Liver (tissue), 9 donors: ENCODE results near the gene MCF2L. TPM values are rescaled to one million over a fixed set of nuclear protein-coding genes. Genes with fewer than 3 reads are reported as not detected.

ENCODE experiments used
- DNase-seq: peaks from one replicate; pipeline ENCODE4 v3.0.0-alpha.2; 2017; ENCODE audit warnings: low spot score
- H3K27ac ChIP-seq, 2 donors: one replicate each; pipeline ENCODE4 v1.7.0; 2013; ENCODE audit warnings: inconsistent platforms in 2 of 2, low read length in 2 of 2, control low read depth in 1 of 2, low read depth in 1 of 2, mild to moderate bottlenecking in 1 of 2
- H3K27me3 ChIP-seq, 4 donors: one replicate each; pipeline versions ENCODE4 v1.6.1 to v1.7.0; 2013; ENCODE audit warnings: low read length in 3 of 4, inconsistent platforms in 1 of 4, mild to moderate bottlenecking in 1 of 4, moderate library complexity in 1 of 4; ENCODE audit not compliant: control insufficient read depth in 4 of 4, insufficient read depth in 4 of 4
- H3K36me3 ChIP-seq, 4 donors: one replicate each; pipeline versions ENCODE4 v1.6.1 to v1.7.0; 2013; ENCODE audit warnings: low read length in 3 of 4, mild to moderate bottlenecking in 3 of 4, low read depth in 1 of 4, moderate library complexity in 1 of 4; ENCODE audit not compliant: control insufficient read depth in 4 of 4, insufficient read depth in 3 of 4
- H3K4me1 ChIP-seq, 4 donors: one replicate each; pipeline versions ENCODE4 v1.6.1 to v1.7.0; 2013; ENCODE audit warnings: low read length in 3 of 4, mild to moderate bottlenecking in 3 of 4, moderate library complexity in 1 of 4; ENCODE audit not compliant: control insufficient read depth in 4 of 4, insufficient read depth in 4 of 4
- H3K4me3 ChIP-seq, 3 donors: one replicate each; pipeline versions ENCODE4 v1.6.1 to v1.7.0; 2013; ENCODE audit warnings: low read length in 3 of 3, control low read depth in 1 of 3, low read depth in 1 of 3, mild to moderate bottlenecking in 1 of 3
- H3K9ac ChIP-seq, 2 donors: one replicate each; pipeline ENCODE4 v1.7.0; 2013; ENCODE audit warnings: low read length in 2 of 2, mild to moderate bottlenecking in 2 of 2, moderate library complexity in 2 of 2, control low read depth in 1 of 2, low read depth in 1 of 2
- H3K9me3 ChIP-seq, 4 donors: one replicate each; pipeline versions ENCODE4 v1.6.1 to v1.7.0; 2013; ENCODE audit warnings: low read length in 3 of 4; ENCODE audit not compliant: control insufficient read depth in 4 of 4
- CTCF ChIP-seq: fragments of 150-350 bp; IDR thresholded peaks from 2 replicates; pipeline ENCODE4 v1.5.1; 2017; ENCODE audit warnings: improper control_type of control experiment, low read depth, low read length; ENCODE audit not compliant: missing input control
- EGR1 ChIP-seq, 2 donors: IDR thresholded peaks; 2 replicates each; pipeline ENCODE4 v1.6.1; 2016 to 2018; ENCODE audit warnings: antibody characterized with exemption in 2 of 2, low read depth in 2 of 2
- FOXA1 ChIP-seq: IDR thresholded peaks from 2 replicates; pipeline ENCODE4 v1.6.1; 2016; ENCODE audit warnings: antibody characterized with exemption
- FOXA2 ChIP-seq: IDR thresholded peaks from 2 replicates; pipeline ENCODE4 v1.6.1; 2016; ENCODE audit warnings: antibody characterized with exemption
- GABPA ChIP-seq, 2 donors: IDR thresholded peaks in 1 of 2; conservative IDR thresholded peaks in 1 of 2; 2 replicates each; pipeline ENCODE4 v1.6.1; 2016; ENCODE audit warnings: antibody characterized with exemption in 2 of 2, mild to moderate bottlenecking in 1 of 2, moderate library complexity in 1 of 2
- HNF4A ChIP-seq, 2 donors: conservative IDR thresholded peaks; 2 replicates each; pipeline ENCODE4 v1.6.1; 2016; ENCODE audit warnings: antibody characterized with exemption in 2 of 2, mild to moderate bottlenecking in 2 of 2
- HNF4G ChIP-seq: IDR thresholded peaks from 2 replicates; pipeline ENCODE4 v1.6.1; 2016; ENCODE audit warnings: antibody characterized with exemption
- JUND ChIP-seq, 2 donors: IDR thresholded peaks; 2 replicates each; pipeline ENCODE4 v1.6.1; 2016; ENCODE audit warnings: antibody characterized with exemption in 2 of 2
- MAX ChIP-seq: IDR thresholded peaks from 2 replicates; pipeline ENCODE4 v1.6.1; 2016; ENCODE audit warnings: antibody characterized with exemption
- NR2F2 ChIP-seq: IDR thresholded peaks from 2 replicates; pipeline ENCODE4 v1.6.1; 2016; ENCODE audit warnings: antibody characterized with exemption
- RAD21 ChIP-seq, 2 donors: IDR thresholded peaks; 2 replicates each; pipeline ENCODE4 v1.6.1; 2016; ENCODE audit warnings: antibody characterized with exemption in 2 of 2, mild to moderate bottlenecking in 2 of 2
- REST ChIP-seq: IDR thresholded peaks from 2 replicates; pipeline ENCODE4 v1.6.1; 2016; ENCODE audit warnings: antibody characterized with exemption, mild to moderate bottlenecking
- RXRA ChIP-seq, 2 donors: IDR thresholded peaks; 2 replicates each; pipeline ENCODE4 v1.6.1; 2017 to 2018; ENCODE audit warnings: antibody characterized with exemption in 2 of 2, mild to moderate bottlenecking in 1 of 2
- SP1 ChIP-seq: IDR thresholded peaks from 2 replicates; pipeline ENCODE4 v1.6.1; 2018; ENCODE audit warnings: antibody characterized with exemption, mild to moderate bottlenecking
- YY1 ChIP-seq: IDR thresholded peaks from 2 replicates; pipeline ENCODE4 v1.6.1; 2016; ENCODE audit warnings: antibody characterized with exemption, mild to moderate bottlenecking
- ZBTB33 ChIP-seq: IDR thresholded peaks from 2 replicates; pipeline ENCODE4 v1.6.1; 2016; ENCODE audit warnings: antibody characterized with exemption
- WGBS: extraction: QIAGEN DNeasy Blood & Tissue Kit; methylation state at CpG from one replicate; pipeline ENCODE4 v1.1.7; 2013; 5-methylcytosine and 5-hydroxymethylcytosine counted together
- polyA plus RNA-seq, 2 donors: library from polyadenylated mRNA; stranded (reverse) in 1 of 2; unstranded in 1 of 2; fragments of 200-250 nt in 1 of 2; fragments of >200 nt in 1 of 2; fragmentation: Nextera tagmentation in 1 of 2; extraction: Ambion mirVana in 1 of 2; gene quantifications; one replicate each; pipeline versions ENCODE4 v1.2.1 to v1.2.3, GENCODE V29; 2013 to 2015
- total RNA-seq, 2 donors: library from RNA; depleted of rRNA; stranded (reverse); fragments of >200 nt; gene quantifications; one replicate each; pipeline ENCODE4 v1.2.3, GENCODE V29; 2014
- donor health status: healthy.
- donor health status: healthy.
- donor health status: healthy.
- donor health status: healthy.
- donor health status: healthy.

Gene MCF2L
- total and polyA plus RNA-seq, 4 donors, result 2.9 to 12.8 (median 7.1) TPM

GRCh38 chr13:112955956-112956355 lies 13.1 kb upstream of the MCF2L start (continued):
- no peak for TF ChIP-seq REST
- TF ChIP-seq GABPA (IDR thresholded peaks at IDR 0.05 in 1 of 2, conservative IDR thresholded peaks at IDR 0.05 in 1 of 2), result no peak
- TF ChIP-seq RAD21 (IDR thresholded peaks at IDR 0.05), result no peak
- no peak for TF ChIP-seq EGR1 (IDR thresholded peaks at IDR 0.05; ENCODE audit: low read depth in 2 of 2)
- no peak for TF ChIP-seq HNF4G
- TF ChIP-seq RXRA (IDR thresholded peaks at IDR 0.05), result no peak
- no peak for TF ChIP-seq NR2F2
- TF ChIP-seq HNF4A (conservative IDR thresholded peaks at IDR 0.05), result no peak

- Histone ChIP-seq H3K4me1 (peaks cover 2 to 19% (median 13%) of the 10 kb centered on the region in 4 donors), H3K9me3 (no peaks in the 10 kb centered on the region), H3K4me3 (no peak overlapping the region), H3K36me3 (no peaks in the 10 kb centered on the region), H3K27ac (no peak overlapping the region), H3K27me3 (no peaks in the 10 kb centered on the region), H3K9ac (no peak overlapping the region)
- DNase-seq, result no peak
- 87% methylated on average over 19 of the region's 19 CpGs for WGBS
- TF ChIP-seq YY1, result no peak
- TF ChIP-seq EGR1 (IDR thresholded peaks at IDR 0.05; ENCODE audit: low read depth in 2 of 2), result no peak
- no peak for TF ChIP-seq HNF4G
- no peak for TF ChIP-seq SP1
- no peak for TF ChIP-seq MAX
- TF ChIP-seq JUND (IDR thresholded peaks at IDR 0.05), result no peak
- no peak for TF ChIP-seq FOXA1
- no peak for TF ChIP-seq NR2F2
- no peak for TF ChIP-seq HNF4A (conservative IDR thresholded peaks at IDR 0.05)
These were observed 12.3 kb upstream of the MCF2L start for GRCh38 chr13:112956571-112957294.

GRCh38 chr13:112957295-112957677 lies 11.7 kb upstream of the MCF2L start:
- WGBS, result 89% methylated on average over 12 of the region's 12 CpGs
- Histone ChIP-seq H3K9ac (no peak overlapping the region), H3K4me3 (no peak overlapping the region), H3K36me3 (no peaks in the 10 kb centered on the region), H3K4me1 (peaks cover 2 to 14% (median 8%) of the 10 kb centered on the region in 4 donors), H3K27ac (no peak overlapping the region), H3K9me3 (no peaks in the 10 kb centered on the region), H3K27me3 (no peaks in the 10 kb centered on the region)
- TF ChIP-seq FOXA2 (no peak), CTCF (no peak), ZBTB33 (no peak)
- no peak for DNase-seq
